ENCODE measurements around the gene CCNC.

- TF ChIP-seq CTCF (IDR thresholded peaks at IDR 0.05): no peak
- TF ChIP-seq CEBPB (IDR thresholded peaks at IDR 0.05): no peak
- no peak for TF ChIP-seq ELK1 (IDR thresholded peaks at IDR 0.05; ENCODE audit: low read depth, low read length)
- TF ChIP-seq POLR2A (IDR thresholded peaks at IDR 0.05; ENCODE audit: low read length): no peak
- no peak for TF ChIP-seq RAD21 (conservative IDR thresholded peaks at IDR 0.05 in 1 of 2, IDR thresholded peaks at IDR 0.05 in 1 of 2)
- no peak for TF ChIP-seq MAFK (IDR thresholded peaks at IDR 0.05; ENCODE audit: partially characterized antibody)
- TF ChIP-seq ESRRA (IDR thresholded peaks at IDR 0.05; ENCODE audit: borderline replicate concordance, low read length): no peak
- TF ChIP-seq RFX5 (IDR thresholded peaks at IDR 0.05): no peak
- TF ChIP-seq NR3C1 (IDR thresholded peaks at IDR 0.05): no peak
Measured at GRCh38 chr6:99589290-99589672, 20.8 kb upstream of the CCNC start.
